K562 (cell line): ENCODE data around the gene ARAP1. TPM values are rescaled to one million over a fixed set of nuclear protein-coding genes. Genes with fewer than 3 reads are reported as not detected.

Experiments
- BCOR ChIP-seq: fragments of 450-650 bp; IDR thresholded peaks from 2 replicates; pipeline ENCODE4 v1.6.1; 2016
- BRD9 ChIP-seq: fragments of 450-650 bp; IDR thresholded peaks from 2 replicates; pipeline ENCODE4 v1.6.1; 2018; ENCODE audit warnings: low read depth; ENCODE audit not compliant: partially characterized antibody
- CREM ChIP-seq: IDR thresholded peaks from 2 replicates; pipeline ENCODE4 v1.6.1; 2014; ENCODE audit warnings: antibody characterized with exemption, low read depth
- FOS ChIP-seq: IDR thresholded peaks from 3 replicates; pipeline ENCODE4 v1.6.1; 2011; ENCODE audit not compliant: insufficient read length; ENCODE audit errors: extremely low read depth
- HDGF ChIP-seq: fragments of 450-650 bp; IDR thresholded peaks from 2 replicates; pipeline ENCODE4 v1.6.1; 2016
- KAT8 ChIP-seq: fragments of 450-650 bp; IDR thresholded peaks from 2 replicates; pipeline ENCODE4 v1.6.1; 2016; ENCODE audit warnings: low read depth, mild to moderate bottlenecking
- LARP7 ChIP-seq: fragments of 450-650 bp; IDR thresholded peaks from 2 replicates; pipeline ENCODE4 v1.6.1; 2016
- MED1 ChIP-seq: sonication (generic); formaldehyde crosslinking; IDR thresholded peaks from 2 replicates; pipeline ENCODE4 v1.8.1; 2023; ENCODE audit warnings: missing genetic modification reagents, borderline replicate concordance
- MITF ChIP-seq: IDR thresholded peaks from 2 replicates; pipeline ENCODE4 v1.6.1; 2014; ENCODE audit warnings: antibody characterized with exemption
- MXD1 ChIP-seq: fragments of 250-450 bp; sonication (Bioruptor Pico); IDR thresholded peaks from 2 replicates; pipeline ENCODE4 v1.8.0; 2021; ENCODE audit warnings: borderline replicate concordance, mild to moderate bottlenecking, moderate library complexity; ENCODE audit not compliant: poor library complexity, severe bottlenecking
- NFE2L1 ChIP-seq: fragments of 450-650 bp; IDR thresholded peaks from 2 replicates; pipeline ENCODE4 v1.6.1; 2016; ENCODE audit warnings: missing genetic modification characterization, low read depth, mild to moderate bottlenecking, missing compliant biosample characterization, moderate library complexity, borderline replicate concordance
- POLR2AphosphoS5 ChIP-seq: IDR thresholded peaks from 2 replicates; pipeline ENCODE4 v1.6.1; 2011; ENCODE audit warnings: mild to moderate bottlenecking, low read depth, low read length, moderate library complexity; ENCODE audit not compliant: control insufficient read depth, insufficient read depth
- POLR2B ChIP-seq: fragments of 450-650 bp; IDR thresholded peaks from 2 replicates; pipeline ENCODE4 v1.6.1; 2018; ENCODE audit warnings: low read depth; ENCODE audit not compliant: partially characterized antibody
- RB1 ChIP-seq: fragments of 450-650 bp; IDR thresholded peaks from 2 replicates; pipeline ENCODE4 v1.6.1; 2017; ENCODE audit warnings: low read depth, mild to moderate bottlenecking
- RBFOX2 ChIP-seq: fragments of 200-400 bp; formaldehyde crosslinking; IDR thresholded peaks from 2 replicates; pipeline ENCODE4 v1.6.1; 2017; ENCODE audit warnings: low read depth, mild to moderate bottlenecking, low read length, moderate library complexity
- RBM15 ChIP-seq: fragments of 200-400 bp; formaldehyde crosslinking; IDR thresholded peaks from 2 replicates; pipeline ENCODE4 v1.6.1; 2018; ENCODE audit warnings: mild to moderate bottlenecking, low read length, moderate library complexity; ENCODE audit not compliant: insufficient read depth
- RNF219 ChIP-seq: fragments of 250-450 bp; sonication (Bioruptor Pico); IDR thresholded peaks from 2 replicates; pipeline ENCODE4 v1.5.0; 2022; ENCODE audit warnings: mild to moderate bottlenecking
- SMAD3 ChIP-seq: fragments of 450-650 bp; formaldehyde crosslinking; conservative IDR thresholded peaks from 2 replicates; pipeline ENCODE4 v1.4.0; 2020; ENCODE audit warnings: mild to moderate bottlenecking
- SP2 ChIP-seq: IDR thresholded peaks from 2 replicates; pipeline ENCODE4 v1.6.1; 2011; ENCODE audit warnings: mild to moderate bottlenecking, low read depth, low read length, moderate library complexity; ENCODE audit not compliant: poor library complexity, severe bottlenecking; ENCODE audit errors: extremely low read depth
- TEAD1 ChIP-seq, 2 experiments: fragments of 450-650 bp in 1 of 2; sonication (generic) in 1 of 2; formaldehyde crosslinking; IDR thresholded peaks; 2 replicates each; pipeline versions ENCODE4 v1.4.0 to v1.8.0; 2020 to 2022; ENCODE audit warnings: mild to moderate bottlenecking in 2 of 2, missing genetic modification reagents in 1 of 2
- ZNF212 ChIP-seq: fragments of 450-650 bp; formaldehyde crosslinking; IDR thresholded peaks from 2 replicates; pipeline ENCODE4 v1.4.0; 2020; ENCODE audit warnings: mild to moderate bottlenecking
- ZNF3 ChIP-seq: fragments of 250-450 bp; sonication (Bioruptor Pico); IDR thresholded peaks from 2 replicates; pipeline ENCODE4 v1.5.0; 2021; ENCODE audit warnings: mild to moderate bottlenecking, moderate library complexity
- ZNF668 ChIP-seq: fragments of 250-450 bp; sonication (Bioruptor Pico); IDR thresholded peaks from 2 replicates; pipeline ENCODE4 v1.8.0; 2022; ENCODE audit warnings: mild to moderate bottlenecking, inconsistent platforms
- polyA plus RNA-seq, 8 experiments: library from polyadenylated mRNA; depleted of rRNA in 4 of 8; stranded (reverse) in 5 of 8; unstranded in 3 of 8; fragments of >200 nt; fragmentation: Nextera tagmentation in 2 of 8; fragmentation: Illumina TruSeq in 1 of 8; extraction: Ambion mirVana in 2 of 8; extraction: Trizol in 1 of 8; gene quantifications; 2 replicates each; pipeline versions ENCODE4 v1.2.1 to v1.2.3, GENCODE V29; 2011 to 2014; ENCODE audit warnings: inconsistent platforms in 1 of 8, missing spikeins in 1 of 8
- total RNA-seq, 7 experiments: library from RNA; depleted of rRNA in 6 of 7; stranded (reverse); fragments of >200 nt in 6 of 7; fragmentation: Illumina TruSeq in 2 of 7; extraction: Trizol in 2 of 7; gene quantifications; 2 replicates each; pipeline versions ENCODE4 v1.2.1 to v1.2.3, GENCODE V29; 2011 to 2021; ENCODE audit warnings: low replicate concordance in 1 of 7
- TF ChIP-seq, protein P1 (sequence below): sonication (generic); formaldehyde crosslinking; IDR thresholded peaks from 2 replicates; pipeline ENCODE4 v1.8.1; 2023; ENCODE audit warnings: mild to moderate bottlenecking, missing genetic modification reagents

ARAP1 gene
- total and polyA plus RNA-seq, 9 of the 15 experiments (the other 6 are each of a cell fraction or from before 2014, with no cell fraction given): 0.23 to 67.0 (median 24.6) TPM

- TF ChIP-seq TEAD1 (CRISPR knock-in tag; IDR thresholded peaks at IDR 0.05) (no peak), ZNF212 (CRISPR knock-in tag) (no peak), ZNF3 (CRISPR knock-in tag) (no peak), MXD1 (CRISPR knock-in tag) (no peak), SMAD3 (no peak), MITF (no peak), BRD9 (no peak), RBM15 (no peak), RNF219 (CRISPR knock-in tag) (no peak), NFE2L1 (no peak), POLR2AphosphoS5 (peak; percentile 49; the same call in 1 of the 2 replicates), ZNF668 (CRISPR knock-in tag) (no peak), RB1 (no peak), BCOR (0 out of 2 replicates have a peak, but pooled peaks have one; percentile 22), LARP7 (peak; percentile 83; the same call in 1 of the 2 replicates), POLR2B (peak; percentile 67), HDGF (peak; percentile 87), MED1 (CRISPR knock-in tag) (no peak), RBFOX2 (peak; percentile 44; the same call in 1 of the 2 replicates), FOS (peak; percentile 70), SP2 (no peak), CREM (peak; percentile 97), KAT8 (no peak)
- TF ChIP-seq, protein P1, sequence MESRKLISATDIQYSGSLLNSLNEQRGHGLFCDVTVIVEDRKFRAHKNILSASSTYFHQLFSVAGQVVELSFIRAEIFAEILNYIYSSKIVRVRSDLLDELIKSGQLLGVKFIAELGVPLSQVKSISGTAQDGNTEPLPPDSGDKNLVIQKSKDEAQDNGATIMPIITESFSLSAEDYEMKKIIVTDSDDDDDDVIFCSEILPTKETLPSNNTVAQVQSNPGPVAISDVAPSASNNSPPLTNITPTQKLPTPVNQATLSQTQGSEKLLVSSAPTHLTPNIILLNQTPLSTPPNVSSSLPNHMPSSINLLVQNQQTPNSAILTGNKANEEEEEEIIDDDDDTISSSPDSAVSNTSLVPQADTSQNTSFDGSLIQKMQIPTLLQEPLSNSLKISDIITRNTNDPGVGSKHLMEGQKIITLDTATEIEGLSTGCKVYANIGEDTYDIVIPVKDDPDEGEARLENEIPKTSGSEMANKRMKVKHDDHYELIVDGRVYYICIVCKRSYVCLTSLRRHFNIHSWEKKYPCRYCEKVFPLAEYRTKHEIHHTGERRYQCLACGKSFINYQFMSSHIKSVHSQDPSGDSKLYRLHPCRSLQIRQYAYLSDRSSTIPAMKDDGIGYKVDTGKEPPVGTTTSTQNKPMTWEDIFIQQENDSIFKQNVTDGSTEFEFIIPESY (CRISPR knock-in tag): no peak
Observed at GRCh38 chr11:72722050-72722748, 30.0 kb downstream of the ARAP1 start (continued).
